Breast epithelium (tissue), 4 donors: Measurements from ENCODE around the gene FHIT. TPM values are rescaled to one million over a fixed set of nuclear protein-coding genes. Genes with fewer than 3 reads are reported as not detected.
A peak's percentile ranks its signal among the peaks of the same experiment; 100 is the strongest.

Experiments
- DNase-seq, 2 donors: peaks; one replicate each; pipeline ENCODE4 v3.0.0-alpha.2; 2019; ENCODE audit warnings: low spot score in 2 of 2
- H3K27ac ChIP-seq, 2 donors: fragments of 200-600 bp; sonication (generic) in 1 of 2; one replicate each; pipeline ENCODE4 v1.5.1; 2016 to 2019; ENCODE audit warnings: mild to moderate bottlenecking in 1 of 2
- H3K27me3 ChIP-seq, 2 donors: fragments of 200-600 bp; sonication (generic) in 1 of 2; one replicate each; pipeline versions ENCODE4 v1.5.1 to v1.6.0; 2017 to 2019; ENCODE audit warnings: control low read depth in 1 of 2, mild to moderate bottlenecking in 1 of 2
- H3K36me3 ChIP-seq: fragments of 200-600 bp; one replicate; pipeline ENCODE4 v1.5.1; 2019
- H3K4me1 ChIP-seq, 2 donors: fragments of 200-600 bp; sonication (generic); one replicate each; pipeline ENCODE4 v1.5.1; 2016 to 2019; ENCODE audit warnings: control low read depth in 1 of 2
- H3K4me3 ChIP-seq, 3 donors: fragments of 200-600 bp; sonication (generic); 1 replicate in 2 of 3; 2 replicates in 1 of 3; pipeline ENCODE4 v1.5.1; 2016 to 2019; ENCODE audit warnings: mild to moderate bottlenecking in 3 of 3, moderate library complexity in 2 of 3
- H3K9me3 ChIP-seq, 2 donors: fragments of 200-600 bp; sonication (generic) in 1 of 2; one replicate each; pipeline ENCODE4 v1.5.1; 2016 to 2019; ENCODE audit warnings: control low read depth in 1 of 2
- CTCF ChIP-seq, 3 donors: fragments of 450-650 bp; IDR thresholded peaks; one replicate each; pipeline ENCODE4 v1.5.1; 2016 to 2017; ENCODE audit warnings: antibody characterized with exemption in 3 of 3, mild to moderate bottlenecking in 3 of 3, moderate library complexity in 3 of 3
- POLR2A ChIP-seq: fragments of 450-650 bp; IDR thresholded peaks from one replicate; pipeline ENCODE4 v1.6.1; 2016; ENCODE audit warnings: antibody characterized with exemption, mild to moderate bottlenecking, moderate library complexity
- POLR2AphosphoS5 ChIP-seq, 3 donors: sonication (generic); formaldehyde crosslinking; IDR thresholded peaks; one replicate each; pipeline ENCODE4 v1.6.1; 2017; ENCODE audit warnings: antibody characterized with exemption in 3 of 3
- intact Hi-C: fragments of 100-400 bp; cut with DNase I; formaldehyde crosslinking; loops from one replicate; pipeline ENCODE4 v1.15.1; 2023; ENCODE audit warnings: low total_unique reads
- total RNA-seq, 3 donors: library from RNA; depleted of rRNA; stranded (reverse); fragments of >200 nt; gene quantifications; one replicate each; pipeline ENCODE4 v1.1.0, GENCODE V29; 2016

Gene FHIT
- total RNA-seq, 3 donors from 2014 or later: 9.0 to 19.2 (median 17.7) TPM

GRCh38 chr3:59813148-59813538 is 1438.1 kb downstream of the FHIT start:
- TF ChIP-seq POLR2AphosphoS5 (IDR thresholded peaks at IDR 0.05) (no peak), POLR2A (no peak), CTCF (IDR thresholded peaks at IDR 0.05) (no peak)
- Histone ChIP-seq H3K27ac (no peak overlapping the region), H3K27me3 (no peaks in the 10 kb centered on the region), H3K36me3 (no peaks in the 10 kb centered on the region), H3K4me1 (peaks cover 5 to 6% of the 10 kb centered on the region in 2 donors), H3K4me3 (no peak overlapping the region), H3K9me3 (no peaks in the 10 kb centered on the region)
- intact Hi-C loops: no loop called here
- no peak for DNase-seq

GRCh38 chr3:59812237-59813147 is 1438.8 kb downstream of the FHIT start:
- no peak for DNase-seq
- Histone ChIP-seq H3K36me3 (no peaks in the 10 kb centered on the region), H3K9me3 (no peaks in the 10 kb centered on the region), H3K4me1 (no peaks in the 10 kb centered on the region), H3K27me3 (no peaks in the 10 kb centered on the region), H3K27ac (no peak overlapping the region), H3K4me3 (no peak overlapping the region)
- intact Hi-C loops: no loop called here
- TF ChIP-seq POLR2A: no peak
- TF ChIP-seq POLR2AphosphoS5 (IDR thresholded peaks at IDR 0.05): no peak
- no peak for TF ChIP-seq CTCF (IDR thresholded peaks at IDR 0.05)

GRCh38 chr3:59811160-59811559 is 1440.1 kb downstream of the FHIT start:
- no peak overlapping the region for H3K27ac ChIP-seq

GRCh38 chr3:59810606-59811005 is 1440.6 kb downstream of the FHIT start:
- Histone ChIP-seq H3K36me3 (no peaks in the 10 kb centered on the region), H3K27me3 (no peaks in the 10 kb centered on the region), H3K4me3 (no peak overlapping the region), H3K27ac (no peak overlapping the region), H3K9me3 (no peaks in the 10 kb centered on the region), H3K4me1 (no peaks in the 10 kb centered on the region)
- DNase-seq: no peak
- TF ChIP-seq POLR2A (no peak), CTCF (IDR thresholded peaks at IDR 0.05) (no peak), POLR2AphosphoS5 (IDR thresholded peaks at IDR 0.05) (no peak)
- intact Hi-C loops: no loop called here

More at GRCh38 chr3:59811160-59811559, 1440.1 kb downstream of the FHIT start:
- H3K9me3 ChIP-seq: no peaks in the 10 kb centered on the region
- intact Hi-C loops: no loop called here
- H3K27me3 ChIP-seq: no peaks in the 10 kb centered on the region
- no peaks in the 10 kb centered on the region for H3K4me1 ChIP-seq
- H3K36me3 ChIP-seq: no peaks in the 10 kb centered on the region
- DNase-seq: no peak
- no peak overlapping the region for H3K4me3 ChIP-seq
- TF ChIP-seq POLR2A (no peak), POLR2AphosphoS5 (IDR thresholded peaks at IDR 0.05) (no peak), CTCF (IDR thresholded peaks at IDR 0.05) (no peak)

GRCh38 chr3:59809710-59810444 is 1441.4 kb downstream of the FHIT start:
- Histone ChIP-seq H3K9me3 (no peaks in the 10 kb centered on the region), H3K36me3 (no peaks in the 10 kb centered on the region), H3K4me3 (no peak overlapping the region), H3K27ac (peak overlapping the region; percentile 33 to 52), H3K27me3 (no peaks in the 10 kb centered on the region), H3K4me1 (no peaks in the 10 kb centered on the region)
- intact Hi-C loops: no loop called here
- no peak for DNase-seq
- TF ChIP-seq POLR2AphosphoS5 (IDR thresholded peaks at IDR 0.05) (peak in 1 of 3 donors; percentile 22), CTCF (IDR thresholded peaks at IDR 0.05) (peak; percentile 31 to 52 (median 49)), POLR2A (no peak)
